NOMO-1 treated with DMSO at 0.1 percent for 48 hours (cell line): Measurements from ENCODE around the gene NDUFAF3.
"Not testable (repeated sequence)": the region's sequence is repeated elsewhere in the genome, so short reads cannot be mapped to it uniquely, and the experiment has no call there.

ENCODE experiments used
- DNase-seq: peaks from one replicate; lab custom pipeline; 2025; ENCODE audit not compliant: unreplicated experiment; lab: John Stamatoyannopoulos, UW

The NDUFAF3 gene

GRCh38 chr3:48999085-48999858, 22.6 kb upstream of the NDUFAF3 start:
- no peak for DNase-seq

- DNase-seq: no peak
These were observed 20.8 kb upstream of the NDUFAF3 start for GRCh38 chr3:49001155-49001554.

GRCh38 chr3:49004352-49005302, 17.3 kb upstream of the NDUFAF3 start:
- no peak for DNase-seq

- no peak for DNase-seq
These were observed 16.6 kb upstream of the NDUFAF3 start for GRCh38 chr3:49005303-49005680.

GRCh38 chr3:49005998-49006397, 15.9 kb upstream of the NDUFAF3 start:
- DNase-seq: no peak

GRCh38 chr3:49006408-49007067, 15.4 kb upstream of the NDUFAF3 start:
- no peak for DNase-seq

- peak; percentile 98 for DNase-seq
These were observed 14.7 kb upstream of the NDUFAF3 start, which contains the start of gene WDR6 for GRCh38 chr3:49007068-49007770. Gene WDR6, plus strand, starts transcription at chr3:49007391. Its CDS starts 41 bp downstream, at chr3:49007432.

- DNase-seq: peak; percentile 84
These were observed 14.0 kb upstream of the NDUFAF3 start for GRCh38 chr3:49007771-49008528.

GRCh38 chr3:49008627-49009026, 13.3 kb upstream of the NDUFAF3 start:
- DNase-seq: not testable (repeated sequence)

- DNase-seq: no peak
These were observed 12.5 kb upstream of the NDUFAF3 start for GRCh38 chr3:49009396-49009795.

- no peak for DNase-seq
These were observed 9.4 kb upstream of the NDUFAF3 start for GRCh38 chr3:49012441-49013017.

GRCh38 chr3:49013113-49013737, 8.7 kb upstream of the NDUFAF3 start:
- no peak for DNase-seq

- peak; percentile 4 for DNase-seq
These were observed 7.9 kb upstream of the NDUFAF3 start for GRCh38 chr3:49013738-49014660.

- no peak for DNase-seq
These were observed 6.8 kb upstream of the NDUFAF3 start for GRCh38 chr3:49015072-49015471.

- no peak for DNase-seq
These were observed 6.2 kb upstream of the NDUFAF3 start for GRCh38 chr3:49015765-49016164.

GRCh38 chr3:49016414-49017228, 5.3 kb upstream of the NDUFAF3 start:
- no peak for DNase-seq

GRCh38 chr3:49017229-49017970, 4.5 kb upstream of the NDUFAF3 start:
- peak; percentile 41 for DNase-seq
